GM12878 (cell line): ENCODE measurements around the gene ZNF17. TPM values are rescaled to one million over a fixed set of nuclear protein-coding genes. Genes with fewer than 3 reads are reported as not detected.

ENCODE experiments used
- ATAC-seq: fragments of 200-7000 bp; cut with Tn5 transposase; 3 replicates; pipeline ENCODE4 v1.9.1; 2020; ENCODE audit warnings: mild to moderate bottlenecking, moderate library complexity
- BruUV-seq: library from RNA; stranded (reverse); fragments of 400-500 nt; replicated peaks from 2 replicates; lab custom pipeline; 2021; lab: Mats Ljungman, UMichigan
- CTCF ChIA-PET: fragments of 300-600 bp; sonication (Branson Sonifier 250); formaldehyde crosslinking; extraction: SDS; loops from one replicate; lab custom pipeline; 2021; ENCODE audit warnings: inconsistent platforms; lab: Yijun Ruan, JAX
- POLR2A ChIA-PET: fragments of 350-600 bp; formaldehyde crosslinking; extraction: SDS; loops from one replicate; lab custom pipeline; 2021; ENCODE audit warnings: inconsistent platforms; lab: Charles Lee
- RAD21 ChIA-PET: fragments of 300-600 bp; sonication (Branson Sonifier 250); formaldehyde crosslinking; loops from one replicate; lab custom pipeline; 2023; ENCODE audit warnings: antibody characterized with exemption; ENCODE audit not compliant: unreplicated experiment; lab: Charles Lee
- SMC1A ChIA-PET: fragments of 300-600 bp; sonication (Branson Sonifier 250); formaldehyde crosslinking; loops from one replicate; lab custom pipeline; 2023; ENCODE audit not compliant: unreplicated experiment, uncharacterized antibody; lab: Charles Lee
- DNase-seq: peaks from one replicate; pipeline ENCODE4 v3.0.0-alpha.2; 2011; ENCODE audit warnings: low read depth, low spot score
- FAIRE-seq: peaks from 3 replicates; lab custom pipeline; 2011; peaks lifted over from hg19 to GRCh38; lab: Jason Lieb, UNC
- H2AFZ ChIP-seq: 2 replicates; pipeline ENCODE4 v1.6.0; 2011; ENCODE audit warnings: low read depth, low read length, control low read depth; ENCODE audit not compliant: control insufficient read depth
- H3K27ac ChIP-seq: 2 replicates; pipeline ENCODE4 v1.5.1; 2011; ENCODE audit warnings: control low read depth; ENCODE audit not compliant: control insufficient read depth, insufficient read depth
- H3K27me3 ChIP-seq, 2 experiments: replicated peaks in 1 of 2; 2 replicates each; pipeline versions ENCODE4 v1.6.0 to v1.6.1; 2011; ENCODE audit warnings: low read length in 1 of 2; ENCODE audit not compliant: control insufficient read depth in 2 of 2, insufficient read depth in 2 of 2
- H3K36me3 ChIP-seq, 2 experiments: 2 replicates each; pipeline ENCODE4 v1.5.1; 2011; ENCODE audit warnings: low read length in 1 of 2; ENCODE audit not compliant: control insufficient read depth in 2 of 2, insufficient read depth in 2 of 2
- H3K4me1 ChIP-seq: 2 replicates; pipeline ENCODE4 v1.6.1; 2011; ENCODE audit warnings: mild to moderate bottlenecking, low read length, moderate library complexity, mixed read lengths; ENCODE audit not compliant: control insufficient read depth, insufficient read depth
- H3K4me2 ChIP-seq: 2 replicates; pipeline ENCODE4 v1.6.0; 2011; ENCODE audit warnings: control low read depth; ENCODE audit not compliant: control insufficient read depth, insufficient read depth
- H3K4me3 ChIP-seq: fragments of 200-600 bp; sonication (generic); 2 replicates; pipeline ENCODE4 v1.5.1; 2016
- H3K79me2 ChIP-seq: 2 replicates; pipeline ENCODE4 v1.6.0; 2011; ENCODE audit warnings: low read length; ENCODE audit not compliant: control insufficient read depth, insufficient read depth
- H3K9ac ChIP-seq: 2 replicates; pipeline ENCODE4 v1.8.0; 2011; ENCODE audit warnings: low read length, control low read depth, mixed read lengths; ENCODE audit not compliant: control insufficient read depth, insufficient read depth
- H3K9me3 ChIP-seq: replicated peaks from 3 replicates; pipeline ENCODE4 v1.5.1; 2011; ENCODE audit warnings: mild to moderate bottlenecking, low read length; ENCODE audit not compliant: control insufficient read depth, insufficient read depth
- H4K20me1 ChIP-seq: 2 replicates; pipeline ENCODE4 v1.6.0; 2011; ENCODE audit not compliant: control insufficient read depth, insufficient read depth
- BCL11A ChIP-seq: IDR thresholded peaks from 2 replicates; pipeline ENCODE4 v1.6.1; 2011; ENCODE audit warnings: low read depth, low read length
- BHLHE40 ChIP-seq, 2 experiments: fragments of 450-650 bp in 1 of 2; IDR thresholded peaks; 2 replicates each; pipeline ENCODE4 v1.6.1; 2011 to 2017; ENCODE audit warnings: low read depth in 2 of 2, borderline replicate concordance in 1 of 2, improper control_type of control experiment in 1 of 2, low read length in 1 of 2, mild to moderate bottlenecking in 1 of 2
- CHD1 ChIP-seq: IDR thresholded peaks from 2 replicates; pipeline ENCODE4 v1.6.1; 2012; ENCODE audit warnings: low read depth, low read length, improper control_type of control experiment
- CREM ChIP-seq: IDR thresholded peaks from 2 replicates; pipeline ENCODE4 v1.6.1; 2014; ENCODE audit warnings: antibody characterized with exemption, low read depth
- ETV6 ChIP-seq, 2 experiments: fragments of 450-650 bp in 1 of 2; IDR thresholded peaks in 1 of 2; conservative IDR thresholded peaks in 1 of 2; 2 replicates each; pipeline ENCODE4 v1.6.1; 2014; ENCODE audit warnings: antibody characterized with exemption in 1 of 2, borderline replicate concordance in 1 of 2, low read depth in 1 of 2, mild to moderate bottlenecking in 1 of 2, moderate library complexity in 1 of 2
- HDAC2 ChIP-seq: fragments of 200-600 bp; sonication (generic); IDR thresholded peaks from 2 replicates; pipeline ENCODE4 v1.6.1; 2017
- IKZF2 ChIP-seq, 2 experiments: fragments of 450-650 bp; IDR thresholded peaks; 2 replicates each; pipeline ENCODE4 v1.6.1; 2017; ENCODE audit warnings: mild to moderate bottlenecking in 2 of 2, moderate library complexity in 2 of 2
- JUNB ChIP-seq: IDR thresholded peaks from 2 replicates; pipeline ENCODE4 v1.6.1; 2016; ENCODE audit warnings: antibody characterized with exemption, mild to moderate bottlenecking
- MYC ChIP-seq: IDR thresholded peaks from 2 replicates; pipeline ENCODE4 v1.6.1; 2011; ENCODE audit warnings: mild to moderate bottlenecking, low read length, moderate library complexity, inconsistent platforms; ENCODE audit not compliant: insufficient read depth, insufficient replicate concordance, insufficient read length, severe bottlenecking
- NBN ChIP-seq: fragments of 450-650 bp; IDR thresholded peaks from 2 replicates; pipeline ENCODE4 v1.6.1; 2016
- NFYB ChIP-seq: IDR thresholded peaks from 2 replicates; pipeline ENCODE4 v1.6.1; 2011; ENCODE audit warnings: low read depth, mild to moderate bottlenecking, low read length, improper control_type of control experiment, moderate library complexity; ENCODE audit not compliant: insufficient read depth
- NRF1 ChIP-seq: conservative IDR thresholded peaks from 2 replicates; pipeline ENCODE4 v1.6.1; 2011; ENCODE audit warnings: mild to moderate bottlenecking, low read depth, low read length, improper control_type of control experiment
- PAX8 ChIP-seq: fragments of 450-650 bp; IDR thresholded peaks from 2 replicates; pipeline ENCODE4 v1.6.1; 2017; ENCODE audit warnings: mild to moderate bottlenecking, moderate library complexity
- RB1 ChIP-seq: fragments of 450-650 bp; formaldehyde crosslinking; IDR thresholded peaks from 2 replicates; pipeline ENCODE4 v1.6.1; 2017; ENCODE audit warnings: mild to moderate bottlenecking, borderline replicate concordance
- SUPT20H ChIP-seq: IDR thresholded peaks from 2 replicates; pipeline ENCODE4 v1.6.1; 2011; ENCODE audit warnings: low read depth, mild to moderate bottlenecking, low read length, moderate library complexity, borderline replicate concordance; ENCODE audit not compliant: control insufficient read depth
- TBL1XR1 ChIP-seq: IDR thresholded peaks from 2 replicates; pipeline ENCODE4 v1.6.1; 2012; ENCODE audit warnings: low read depth, low read length, improper control_type of control experiment
- TCF12 ChIP-seq: IDR thresholded peaks from 2 replicates; pipeline ENCODE4 v1.6.1; 2011; ENCODE audit warnings: low read depth, mild to moderate bottlenecking, low read length
- TCF3 ChIP-seq: IDR thresholded peaks from 2 replicates; pipeline ENCODE4 v1.6.1; 2012; ENCODE audit warnings: low read depth, mild to moderate bottlenecking, low read length, borderline replicate concordance; ENCODE audit not compliant: insufficient read depth
- ZNF622 ChIP-seq: fragments of 450-650 bp; IDR thresholded peaks from 2 replicates; pipeline ENCODE4 v1.6.1; 2017; ENCODE audit warnings: mild to moderate bottlenecking, inconsistent platforms
- WGBS: methylation state at CpG from one replicate; pipeline ENCODE4 v1.1.6; 2016; ENCODE audit warnings: low lambda C conversion rate; ENCODE audit not compliant: insufficient replicate concordance, insufficient coverage; ENCODE audit errors: missing lambda C conversion rate; 5-methylcytosine and 5-hydroxymethylcytosine counted together
- in situ Hi-C: fragments of 300-500 bp; cut with MboI; formaldehyde crosslinking; loops from 9 replicates; pipeline ENCODE4 v1.14.3; 2018; ENCODE audit warnings: mixed read lengths
- intact Hi-C: fragments of 100-400 bp; cut with micrococcal nuclease; formaldehyde crosslinking; loops from one replicate; pipeline ENCODE4 v1.14.2; 2022; ENCODE audit not compliant: unreplicated experiment
- polyA plus RNA-seq, 11 experiments: library from polyadenylated mRNA; depleted of rRNA in 4 of 11; unstranded in 6 of 11; stranded (reverse) in 5 of 11; fragments of >200 nt; fragmentation: Nextera tagmentation in 4 of 11; fragmentation: Illumina TruSeq in 1 of 11; extraction: Ambion mirVana in 4 of 11; extraction: Trizol in 1 of 11; gene quantifications; 1 replicate in 1 of 11; 2 replicates in 10 of 11; pipeline versions ENCODE4 v1.2.1 to v1.2.3, GENCODE V29; 2011 to 2016; ENCODE audit warnings: inconsistent platforms in 2 of 11, missing spikeins in 2 of 11, low read depth in 1 of 11
- total RNA-seq, 4 experiments: library from RNA; depleted of rRNA in 3 of 4; stranded (reverse); fragments of >200 nt in 3 of 4; fragmentation: Illumina TruSeq in 1 of 4; extraction: Trizol in 1 of 4; gene quantifications; 2 replicates each; pipeline versions ENCODE4 v1.2.1 to v1.2.3, GENCODE V29; 2013 to 2021
- TF ChIP-seq, protein P1 (sequence below): fragments of 450-650 bp; conservative IDR thresholded peaks from 2 replicates; pipeline ENCODE4 v1.6.1; 2017; ENCODE audit warnings: mild to moderate bottlenecking, moderate library complexity

The ZNF17 gene
- total and polyA plus RNA-seq, 10 of the 15 experiments (the other 5 are each of a cell fraction or from before 2014, with no cell fraction given), result 4.4 to 11.3 (median 7.8) TPM

DNA sequence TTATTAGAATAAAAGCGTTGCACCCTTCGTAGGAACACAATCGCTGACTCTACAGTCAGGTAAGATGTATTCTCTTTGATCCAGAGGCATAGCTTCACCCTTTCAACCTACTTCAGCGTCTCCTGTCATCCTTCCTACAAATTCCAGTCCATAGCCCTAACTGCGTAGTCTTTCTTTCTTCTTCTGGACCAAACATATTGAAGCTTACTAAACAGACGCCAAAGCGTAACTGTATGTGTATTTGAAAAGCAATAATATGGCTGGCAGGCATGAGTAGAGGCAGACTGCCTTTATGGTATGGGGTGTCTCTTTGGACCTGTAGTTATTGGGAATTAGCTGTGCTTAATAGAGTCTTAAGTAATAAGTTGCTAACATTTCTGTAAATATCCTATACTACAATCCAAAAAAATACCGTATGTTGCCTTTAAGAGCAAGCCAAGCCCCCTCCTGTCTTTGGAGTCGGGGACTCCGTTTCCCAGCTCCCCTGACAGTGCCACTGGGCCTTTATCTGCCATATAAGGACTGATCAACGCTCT is 21.7 kb upstream of the ZNF17 start (continued):
- TF ChIP-seq ETV6 (conservative IDR thresholded peaks at IDR 0.05 in 1 of 2, IDR thresholded peaks at IDR 0.05 in 1 of 2; ENCODE audit: borderline replicate concordance in 1 of 2, low read depth in 1 of 2) (no peak), RB1 (peak; percentile 16; the same call in 1 of the 2 replicates), IKZF2 (IDR thresholded peaks at IDR 0.05) (no peak), JUNB (no peak), NRF1 (no peak), BCL11A (no peak), NFYB (no peak), CHD1 (no peak), PAX8 (0 out of 2 replicates have a peak, but pooled peaks have one; percentile 53), HDAC2 (no peak)

DNA sequence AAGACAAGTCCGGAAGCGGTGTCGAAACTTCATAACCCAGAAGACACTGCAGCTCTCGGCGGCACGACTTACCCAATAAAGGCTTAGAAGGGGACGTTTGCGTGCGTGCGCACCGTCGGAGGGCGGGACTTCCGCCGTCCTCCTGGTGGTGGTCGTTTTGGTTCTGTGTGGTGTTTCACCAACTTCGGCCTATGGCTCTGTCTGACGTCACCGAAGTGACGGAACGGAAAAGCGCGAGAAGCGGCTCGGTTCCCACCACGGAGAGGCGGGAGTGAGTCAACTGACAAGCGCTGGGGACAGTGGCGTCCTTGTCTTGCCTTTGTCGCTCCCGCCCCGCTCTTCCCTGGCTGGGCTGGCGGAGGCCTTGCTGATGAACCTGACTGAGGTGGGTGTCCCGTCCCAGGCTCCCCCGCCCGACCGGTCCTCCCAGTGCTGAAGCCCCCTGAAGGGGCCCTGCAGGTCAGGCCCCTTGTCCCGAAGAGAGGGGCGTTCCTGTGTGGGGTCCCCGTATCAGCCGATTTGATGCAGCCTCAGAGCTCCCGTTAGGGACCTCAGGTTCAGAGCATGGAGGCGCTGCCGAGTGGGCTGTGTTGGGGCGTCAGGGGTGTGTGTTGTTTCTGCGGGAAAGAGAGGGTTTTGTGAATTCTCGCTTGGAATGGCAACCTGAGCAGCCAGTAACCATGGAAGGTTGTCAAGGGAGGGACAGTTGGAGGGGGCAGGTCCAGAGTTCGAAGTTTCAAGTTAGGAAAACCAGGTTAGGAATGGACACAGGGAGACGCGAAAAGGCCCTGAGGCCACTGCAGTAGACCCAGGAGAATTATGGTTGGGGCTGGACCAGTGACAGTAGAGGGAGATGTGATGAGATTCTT is 21.0 kb upstream of the ZNF17 start, which contains the start of gene ZNF548:
Gene ZNF548 (plus strand): TSS at position 125 of the 869 bp plus-strand sequence. CDS start 246 bp downstream, at position 371.
- SMC1A ChIA-PET, result interaction anchor here (0.6 to 1.4 kb wide), 7 partner anchors 9 to 223 kb away, joined by 3 to 7 read pairs (median 5); partner anchors contain the start of genes DUXA and ZNF304
- Histone ChIP-seq H3K36me3 (peaks cover 2 to 10% of the 10 kb centered on the region in 2 experiments; a peak in 2 of 4 replicates), H2AFZ (peak within 1 kb of the TSS; percentile 97), H4K20me1 (no peaks in the 10 kb centered on the region), H3K4me2 (peak within 1 kb of the TSS; percentile 81), H3K9ac (peak within 1 kb of the TSS; percentile 84), H3K4me3 (peak within 1 kb of the TSS; percentile 68), H3K4me1 (peaks cover 7% of the 10 kb centered on the region; the same call in 1 of the 2 replicates), H3K79me2 (peaks cover 37% of the 10 kb centered on the region), H3K9me3 (peaks cover 6% of the 10 kb centered on the region; the same call in 2 of the 3 replicates), H3K27ac (peak within 1 kb of the TSS; percentile 74), H3K27me3 (no peaks in the 10 kb centered on the region)
- POLR2A ChIA-PET, result interaction anchor here (0.5 to 1.5 kb wide), 4 partner anchors 23 to 44 kb away, joined by 3 to 6 read pairs (median 4); partner anchors contain the start of genes TRAPPC2B, ZNF304 and ZNF547
- intact Hi-C loops (loop anchor here (1.0 kb wide), 1 partner anchor 27 kb away; the partner anchor contains the start of genes TRAPPC2B and ZNF547), in situ Hi-C loops (no loop called here)
- ATAC-seq (peak; percentile 99), DNase-seq (peak; percentile 93), FAIRE-seq (peak; percentile 100)
- TSS peak; percentile 72 for BruUV-seq
- RAD21 ChIA-PET, result interaction anchor here (0.6 to 1.2 kb wide), 5 partner anchors 10 to 63 kb away, joined by 3 to 5 read pairs (median 3); partner anchors contain the start of genes ZNF304 and ZNF749
- CTCF ChIA-PET, result interaction anchor here (0.8 to 2.0 kb wide), 8 partner anchors 12 to 317 kb away, joined by 3 to 7 read pairs (median 4); partner anchors contain the start of genes TRAPPC2B and ZNF547
- 2% methylated on average over 50 of the region's 50 CpGs for WGBS
- TF ChIP-seq ZNF622 (no peak), MYC (no peak), TBL1XR1 (no peak), SUPT20H (no peak), CHD1 (no peak), BHLHE40 (IDR thresholded peaks at IDR 0.05; ENCODE audit: borderline replicate concordance in 1 of 2, low read depth in 2 of 2, low read length in 1 of 2) (0 out of 4 replicates have a peak, but pooled peaks of 1 of the 2 experiments have one; percentile 16), TCF12 (0 out of 2 replicates have a peak, but pooled peaks have one; percentile 12), TCF3 (no peak), NBN (peak; percentile 91), CREM (peak; percentile 98)
- TF ChIP-seq, protein P1, sequence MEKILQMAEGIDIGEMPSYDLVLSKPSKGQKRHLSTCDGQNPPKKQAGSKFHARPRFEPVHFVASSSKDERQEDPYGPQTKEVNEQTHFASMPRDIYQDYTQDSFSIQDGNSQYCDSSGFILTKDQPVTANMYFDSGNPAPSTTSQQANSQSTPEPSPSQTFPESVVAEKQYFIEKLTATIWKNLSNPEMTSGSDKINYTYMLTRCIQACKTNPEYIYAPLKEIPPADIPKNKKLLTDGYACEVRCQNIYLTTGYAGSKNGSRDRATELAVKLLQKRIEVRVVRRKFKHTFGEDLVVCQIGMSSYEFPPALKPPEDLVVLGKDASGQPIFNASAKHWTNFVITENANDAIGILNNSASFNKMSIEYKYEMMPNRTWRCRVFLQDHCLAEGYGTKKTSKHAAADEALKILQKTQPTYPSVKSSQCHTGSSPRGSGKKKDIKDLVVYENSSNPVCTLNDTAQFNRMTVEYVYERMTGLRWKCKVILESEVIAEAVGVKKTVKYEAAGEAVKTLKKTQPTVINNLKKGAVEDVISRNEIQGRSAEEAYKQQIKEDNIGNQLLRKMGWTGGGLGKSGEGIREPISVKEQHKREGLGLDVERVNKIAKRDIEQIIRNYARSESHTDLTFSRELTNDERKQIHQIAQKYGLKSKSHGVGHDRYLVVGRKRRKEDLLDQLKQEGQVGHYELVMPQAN, result peak; percentile 44; the same call in 1 of the 2 replicates
